Astrocyte (in vitro differentiated cells and primary cell): ENCODE data around the gene GDNF. TPM values are rescaled to one million over a fixed set of nuclear protein-coding genes. Genes with fewer than 3 reads are reported as not detected.
A peak's percentile ranks its signal among the peaks of the same experiment; 100 is the strongest.

Source experiments
- DNase-seq: peaks from one replicate; pipeline ENCODE4 v3.0.0-alpha.2; 2010; ENCODE audit warnings: low read depth
- FAIRE-seq: peaks from 2 replicates; lab custom pipeline; 2011; peaks lifted over from hg19 to GRCh38; lab: Jason Lieb, UNC
- H2AFZ ChIP-seq: 2 replicates; pipeline ENCODE4 v1.6.0; 2012; ENCODE audit warnings: low read depth, low read length, inconsistent platforms
- H3K27ac ChIP-seq: 2 replicates; pipeline ENCODE4 v1.5.1; 2011; ENCODE audit warnings: low read depth, low read length, inconsistent platforms
- H3K27me3 ChIP-seq: 2 replicates; pipeline ENCODE4 v1.6.0; 2011; ENCODE audit warnings: low read length, inconsistent platforms; ENCODE audit not compliant: insufficient read depth
- H3K36me3 ChIP-seq: 2 replicates; pipeline ENCODE4 v1.5.1; 2011; ENCODE audit warnings: low read length, inconsistent platforms; ENCODE audit not compliant: insufficient read depth
- H3K4me1 ChIP-seq: 2 replicates; pipeline ENCODE4 v1.5.1; 2011; ENCODE audit warnings: low read length, inconsistent platforms; ENCODE audit not compliant: insufficient read depth
- H3K4me2 ChIP-seq: 2 replicates; pipeline ENCODE4 v1.6.0; 2012; ENCODE audit warnings: low read length, inconsistent platforms
- H3K4me3 ChIP-seq: 2 replicates; pipeline ENCODE4 v1.5.1; 2011; ENCODE audit warnings: low read depth, mild to moderate bottlenecking, low read length, inconsistent platforms; ENCODE audit not compliant: insufficient read depth
- H3K79me2 ChIP-seq: 2 replicates; pipeline ENCODE4 v1.6.0; 2012; ENCODE audit warnings: mild to moderate bottlenecking, low read length, inconsistent platforms; ENCODE audit not compliant: insufficient read depth
- H3K9ac ChIP-seq: 2 replicates; pipeline ENCODE4 v1.6.0; 2012; ENCODE audit warnings: mild to moderate bottlenecking, low read length, inconsistent platforms
- H3K9me3 ChIP-seq: 2 replicates; pipeline ENCODE4 v1.5.1; 2012; ENCODE audit warnings: low read depth, mild to moderate bottlenecking, low read length, inconsistent platforms; ENCODE audit not compliant: insufficient read depth
- H4K20me1 ChIP-seq: 2 replicates; pipeline ENCODE4 v1.6.0; 2012; ENCODE audit warnings: low read length, inconsistent platforms; ENCODE audit not compliant: insufficient read depth
- H3K27ac Mint-ChIP-seq: one replicate; pipeline ENCODE4 v1.8.0; 2021; ENCODE audit warnings: mild to moderate bottlenecking, mixed read lengths; ENCODE audit not compliant: unreplicated experiment
- H3K27me3 Mint-ChIP-seq: one replicate; pipeline ENCODE4 v1.8.0; 2021; ENCODE audit warnings: low read depth, mixed read lengths; ENCODE audit not compliant: unreplicated experiment
- H3K36me3 Mint-ChIP-seq: one replicate; pipeline ENCODE4 v1.8.0; 2021; ENCODE audit warnings: low read depth, mixed read lengths; ENCODE audit not compliant: unreplicated experiment
- H3K4me1 Mint-ChIP-seq: one replicate; pipeline ENCODE4 v1.8.0; 2021; ENCODE audit warnings: low read depth, mixed read lengths; ENCODE audit not compliant: unreplicated experiment
- H3K4me3 Mint-ChIP-seq: one replicate; pipeline ENCODE4 v1.8.0; 2021; ENCODE audit warnings: mild to moderate bottlenecking, moderate library complexity, mixed read lengths; ENCODE audit not compliant: unreplicated experiment
- H3K9me3 Mint-ChIP-seq: one replicate; pipeline ENCODE4 v1.8.0; 2021; ENCODE audit warnings: mild to moderate bottlenecking, mixed read lengths; ENCODE audit not compliant: unreplicated experiment
- CTCF ChIP-seq: IDR thresholded peaks from 2 replicates; pipeline ENCODE4 v1.5.1; 2011; ENCODE audit warnings: low read depth, mild to moderate bottlenecking, inconsistent platforms, low read length, moderate library complexity; ENCODE audit not compliant: insufficient read depth
- EZH2 ChIP-seq: IDR thresholded peaks from 2 replicates; pipeline ENCODE4 v1.6.1; 2012; ENCODE audit warnings: mild to moderate bottlenecking, low read length, inconsistent platforms; ENCODE audit not compliant: insufficient read depth
- total RNA-seq: library from RNA; stranded (reverse); gene quantifications from 2 replicates; pipeline ENCODE4 v1.2.1, GENCODE V29; 2021

Gene GDNF
- total RNA-seq, 1 donor from 2014 or later, result 21.5 TPM

GRCh38 chr5:37835380-37835973, 4.4 kb downstream of the GDNF start:
- H3K4me1 ChIP-seq, result peaks cover 42% of the 10 kb centered on the region
- peak overlapping the region; percentile 71 for H3K4me3 ChIP-seq
- no peak overlapping the region for H3K27ac ChIP-seq
- no peak for FAIRE-seq
- H2AFZ ChIP-seq, result peak overlapping the region; percentile 44
- Mint-ChIP-seq H3K27ac (peak overlapping the region; percentile 87), H3K4me3 (peak overlapping the region; percentile 97), H3K4me1 (peaks cover 32% of the 10 kb centered on the region), H3K9me3 (no peaks in the 10 kb centered on the region), H3K36me3 (peaks cover 15% of the 10 kb centered on the region), H3K27me3 (no peaks in the 10 kb centered on the region)
- no peaks in the 10 kb centered on the region for H3K9me3 ChIP-seq
- H3K4me2 ChIP-seq, result peak overlapping the region; percentile 93
- no peak for DNase-seq
- no peaks in the 10 kb centered on the region for H3K36me3 ChIP-seq
- peak overlapping the region; percentile 85 for H3K9ac ChIP-seq
- peaks cover 46% of the 10 kb centered on the region for H3K79me2 ChIP-seq
- H3K27me3 ChIP-seq, result peaks cover 17% of the 10 kb centered on the region
- no peak for TF ChIP-seq EZH2
- TF ChIP-seq CTCF, result no peak
- H4K20me1 ChIP-seq, result no peaks in the 10 kb centered on the region

GRCh38 chr5:37834542-37835379, 5.1 kb downstream of the GDNF start:
- no peak for FAIRE-seq
- H3K36me3 ChIP-seq, result no peaks in the 10 kb centered on the region
- Mint-ChIP-seq H3K27me3 (no peaks in the 10 kb centered on the region), H3K4me1 (peaks cover 33% of the 10 kb centered on the region), H3K4me3 (peak overlapping the region; percentile 97), H3K27ac (peak overlapping the region; percentile 87), H3K36me3 (peaks cover 18% of the 10 kb centered on the region), H3K9me3 (no peaks in the 10 kb centered on the region)
- peak overlapping the region; percentile 85 for H3K9ac ChIP-seq
- peaks cover 46% of the 10 kb centered on the region for H3K79me2 ChIP-seq
- peaks cover 17% of the 10 kb centered on the region for H3K27me3 ChIP-seq
- DNase-seq, result no peak
- peak overlapping the region; percentile 71 for H3K4me3 ChIP-seq
- H2AFZ ChIP-seq, result peak overlapping the region; percentile 44
- TF ChIP-seq CTCF, result no peak
- no peak for TF ChIP-seq EZH2
- no peaks in the 10 kb centered on the region for H4K20me1 ChIP-seq
- H3K9me3 ChIP-seq, result no peaks in the 10 kb centered on the region
- peak overlapping the region; percentile 93 for H3K4me2 ChIP-seq
- peaks cover 41% of the 10 kb centered on the region for H3K4me1 ChIP-seq
- H3K27ac ChIP-seq, result no peak overlapping the region
